Type B pancreatic cell (in vitro differentiated cells): ENCODE measurements around the gene LRRK1. TPM values are rescaled to one million over a fixed set of nuclear protein-coding genes. Genes with fewer than 3 reads are reported as not detected.

Experiments used
- DNase-seq: peaks from one replicate; pipeline ENCODE4 v3.0.0; 2021; ENCODE audit warnings: mixed read lengths; ENCODE audit not compliant: unreplicated experiment; ENCODE audit errors: extremely low spot score
- H3K27ac Mint-ChIP-seq: 2 replicates; pipeline ENCODE4 v1.8.0; 2021; ENCODE audit warnings: mild to moderate bottlenecking, mixed read lengths
- H3K27me3 Mint-ChIP-seq: 2 replicates; pipeline ENCODE4 v1.8.0; 2021; ENCODE audit warnings: mixed read lengths
- H3K36me3 Mint-ChIP-seq: 2 replicates; pipeline ENCODE4 v1.8.0; 2021; ENCODE audit warnings: mixed read lengths
- H3K4me1 Mint-ChIP-seq: one replicate; pipeline ENCODE4 v1.8.0; 2021; ENCODE audit warnings: mixed read lengths; ENCODE audit not compliant: unreplicated experiment
- H3K4me3 Mint-ChIP-seq: 2 replicates; pipeline ENCODE4 v1.8.0; 2021; ENCODE audit warnings: mild to moderate bottlenecking, mixed read lengths
- H3K9me3 Mint-ChIP-seq: 2 replicates; pipeline ENCODE4 v1.8.0; 2021; ENCODE audit warnings: mixed read lengths
- total RNA-seq: library from RNA; stranded (reverse); gene quantifications from 2 replicates; pipeline ENCODE4 v1.2.1, GENCODE V29; 2021; ENCODE audit warnings: low replicate concordance
- TF ChIP-seq, protein P1 (sequence below): fragments of 200-600 bp; sonication (generic); conservative IDR thresholded peaks from 2 replicates; pipeline ENCODE4 v1.5.0; 2021; ENCODE audit warnings: antibody characterized with exemption, mild to moderate bottlenecking

LRRK1 gene
- total RNA-seq, 1 donor from 2014 or later = 2.0 TPM

DNA sequence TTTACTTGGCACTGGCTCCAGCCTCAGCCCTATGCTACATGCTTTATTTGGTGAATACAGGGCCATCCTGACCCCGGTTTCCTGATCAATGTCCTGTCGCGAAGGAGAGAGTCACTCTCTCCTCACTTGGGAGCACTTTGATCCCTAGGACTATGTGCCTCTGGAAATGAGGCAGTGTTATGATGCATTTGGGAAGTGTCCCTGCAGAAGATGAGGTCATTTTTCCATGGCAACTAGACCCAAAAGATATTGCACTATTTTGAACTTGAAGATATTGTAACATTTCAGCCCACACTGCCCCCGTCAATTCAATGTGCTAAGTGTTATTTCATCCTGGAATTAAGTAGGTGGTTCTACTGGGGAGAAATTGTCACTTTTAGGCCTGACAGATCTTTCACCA is 68.0 kb downstream of the LRRK1 start:
- H3K27me3 Mint-ChIP-seq = peaks cover 14% of the 10 kb centered on the region
- no peak overlapping the region for H3K27ac Mint-ChIP-seq
- no peak overlapping the region for H3K4me3 Mint-ChIP-seq
- TF ChIP-seq, protein P1, sequence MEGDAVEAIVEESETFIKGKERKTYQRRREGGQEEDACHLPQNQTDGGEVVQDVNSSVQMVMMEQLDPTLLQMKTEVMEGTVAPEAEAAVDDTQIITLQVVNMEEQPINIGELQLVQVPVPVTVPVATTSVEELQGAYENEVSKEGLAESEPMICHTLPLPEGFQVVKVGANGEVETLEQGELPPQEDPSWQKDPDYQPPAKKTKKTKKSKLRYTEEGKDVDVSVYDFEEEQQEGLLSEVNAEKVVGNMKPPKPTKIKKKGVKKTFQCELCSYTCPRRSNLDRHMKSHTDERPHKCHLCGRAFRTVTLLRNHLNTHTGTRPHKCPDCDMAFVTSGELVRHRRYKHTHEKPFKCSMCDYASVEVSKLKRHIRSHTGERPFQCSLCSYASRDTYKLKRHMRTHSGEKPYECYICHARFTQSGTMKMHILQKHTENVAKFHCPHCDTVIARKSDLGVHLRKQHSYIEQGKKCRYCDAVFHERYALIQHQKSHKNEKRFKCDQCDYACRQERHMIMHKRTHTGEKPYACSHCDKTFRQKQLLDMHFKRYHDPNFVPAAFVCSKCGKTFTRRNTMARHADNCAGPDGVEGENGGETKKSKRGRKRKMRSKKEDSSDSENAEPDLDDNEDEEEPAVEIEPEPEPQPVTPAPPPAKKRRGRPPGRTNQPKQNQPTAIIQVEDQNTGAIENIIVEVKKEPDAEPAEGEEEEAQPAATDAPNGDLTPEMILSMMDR = no peak
- H3K9me3 Mint-ChIP-seq = peaks cover 6% of the 10 kb centered on the region
- DNase-seq = no peak
- H3K4me1 Mint-ChIP-seq = peaks cover 8% of the 10 kb centered on the region
- no peaks in the 10 kb centered on the region for H3K36me3 Mint-ChIP-seq

DNA sequence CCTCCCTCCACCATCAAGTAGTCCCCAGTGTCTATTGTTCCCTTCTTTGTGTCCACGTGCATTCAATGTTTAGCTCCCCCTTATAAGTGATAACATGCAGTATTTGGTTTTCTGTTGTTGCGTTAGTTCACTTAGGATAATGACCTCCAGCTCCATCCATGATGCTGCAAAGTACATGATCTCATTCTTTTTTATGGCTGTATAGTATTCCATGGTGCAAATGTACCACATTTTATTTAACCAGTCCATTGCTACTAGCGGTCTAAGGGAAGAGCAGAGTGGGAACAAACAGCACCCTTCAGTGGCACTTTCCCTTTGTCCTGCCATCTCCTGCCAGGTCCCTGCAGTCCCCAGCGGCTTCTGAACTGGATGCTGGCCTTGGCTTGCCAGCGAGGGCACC is 69.1 kb downstream of the LRRK1 start:
- DNase-seq = no peak
- H3K9me3 Mint-ChIP-seq = peaks cover 6% of the 10 kb centered on the region
- TF ChIP-seq, protein P1 = no peak
- H3K27ac Mint-ChIP-seq = no peak overlapping the region
- H3K36me3 Mint-ChIP-seq = no peaks in the 10 kb centered on the region
- no peak overlapping the region for H3K4me3 Mint-ChIP-seq
- H3K4me1 Mint-ChIP-seq = peaks cover 8% of the 10 kb centered on the region
- H3K27me3 Mint-ChIP-seq = peaks cover 10% of the 10 kb centered on the region

DNA sequence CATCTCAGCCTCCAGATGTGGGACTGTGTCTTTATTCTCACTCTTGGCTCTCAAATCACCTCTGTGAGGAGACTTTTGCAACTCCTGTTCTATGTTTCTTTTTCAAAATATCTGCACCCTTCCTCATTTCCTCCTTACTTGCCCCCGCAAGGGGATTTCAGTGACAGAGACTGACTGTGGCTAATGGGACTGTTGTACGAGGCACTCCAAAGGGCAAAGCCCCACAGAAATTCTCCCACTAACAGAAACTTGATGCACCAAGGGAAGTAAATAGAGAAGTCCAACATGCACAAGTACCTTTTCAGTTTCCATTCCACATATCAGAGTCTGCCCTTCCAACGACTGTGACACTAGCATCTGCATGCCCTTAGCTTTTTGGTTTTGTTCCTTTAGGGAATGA is 69.7 kb downstream of the LRRK1 start:
- H3K4me3 Mint-ChIP-seq = no peak overlapping the region
- peaks cover 8% of the 10 kb centered on the region for H3K4me1 Mint-ChIP-seq
- H3K36me3 Mint-ChIP-seq = no peaks in the 10 kb centered on the region
- TF ChIP-seq, protein P1 = no peak
- DNase-seq = no peak
- H3K27ac Mint-ChIP-seq = no peak overlapping the region
- H3K27me3 Mint-ChIP-seq = peaks cover 10% of the 10 kb centered on the region
- peaks cover 6% of the 10 kb centered on the region for H3K9me3 Mint-ChIP-seq

DNA sequence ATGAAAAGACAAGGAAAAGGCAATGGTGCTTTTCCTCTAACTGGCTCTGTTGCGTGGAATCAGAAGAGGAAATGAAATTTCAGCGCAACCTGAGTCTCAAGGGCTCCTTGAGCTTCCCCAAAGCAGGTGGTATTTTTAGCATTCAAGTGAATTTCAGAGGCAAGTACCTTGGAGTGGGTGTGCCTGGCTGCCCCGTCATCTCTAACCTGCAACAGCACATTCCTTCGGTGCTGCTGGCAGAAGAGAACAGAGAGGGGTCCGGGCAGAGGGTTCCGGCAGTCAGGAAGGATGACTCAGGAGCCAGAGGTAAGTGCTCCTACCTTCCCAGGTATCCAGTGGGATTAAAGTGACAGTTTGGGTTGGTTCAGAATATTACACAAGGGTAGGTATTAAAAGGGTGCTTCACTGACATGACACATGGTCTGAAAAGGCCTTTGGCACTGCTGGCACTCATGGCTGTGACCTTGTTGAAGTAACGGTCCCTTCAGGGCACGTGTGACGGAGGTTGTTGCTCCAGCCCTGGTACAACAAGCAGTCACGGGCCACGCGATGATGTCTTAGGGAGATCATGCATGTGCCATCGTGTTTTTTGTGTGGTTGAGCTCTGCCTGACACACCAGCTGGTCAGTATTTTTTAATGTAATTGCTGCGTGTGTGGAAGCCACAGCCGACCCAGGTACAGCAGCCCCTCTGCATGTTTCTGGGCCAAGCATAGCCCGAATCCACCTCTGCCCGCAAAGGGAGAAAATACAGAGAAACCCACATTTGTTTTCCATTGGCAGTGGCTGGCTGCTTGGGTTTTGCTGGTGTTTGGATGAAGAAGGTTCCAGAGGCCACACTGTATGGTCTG is 75.7 kb downstream of the LRRK1 start:
- Mint-ChIP-seq H3K9me3 (no peaks in the 10 kb centered on the region), H3K4me1 (peaks cover 4% of the 10 kb centered on the region), H3K36me3 (no peaks in the 10 kb centered on the region), H3K4me3 (no peak overlapping the region), H3K27me3 (peaks cover 10% of the 10 kb centered on the region), H3K27ac (no peak overlapping the region)
- TF ChIP-seq, protein P1 = no peak
- DNase-seq = no peak

DNA sequence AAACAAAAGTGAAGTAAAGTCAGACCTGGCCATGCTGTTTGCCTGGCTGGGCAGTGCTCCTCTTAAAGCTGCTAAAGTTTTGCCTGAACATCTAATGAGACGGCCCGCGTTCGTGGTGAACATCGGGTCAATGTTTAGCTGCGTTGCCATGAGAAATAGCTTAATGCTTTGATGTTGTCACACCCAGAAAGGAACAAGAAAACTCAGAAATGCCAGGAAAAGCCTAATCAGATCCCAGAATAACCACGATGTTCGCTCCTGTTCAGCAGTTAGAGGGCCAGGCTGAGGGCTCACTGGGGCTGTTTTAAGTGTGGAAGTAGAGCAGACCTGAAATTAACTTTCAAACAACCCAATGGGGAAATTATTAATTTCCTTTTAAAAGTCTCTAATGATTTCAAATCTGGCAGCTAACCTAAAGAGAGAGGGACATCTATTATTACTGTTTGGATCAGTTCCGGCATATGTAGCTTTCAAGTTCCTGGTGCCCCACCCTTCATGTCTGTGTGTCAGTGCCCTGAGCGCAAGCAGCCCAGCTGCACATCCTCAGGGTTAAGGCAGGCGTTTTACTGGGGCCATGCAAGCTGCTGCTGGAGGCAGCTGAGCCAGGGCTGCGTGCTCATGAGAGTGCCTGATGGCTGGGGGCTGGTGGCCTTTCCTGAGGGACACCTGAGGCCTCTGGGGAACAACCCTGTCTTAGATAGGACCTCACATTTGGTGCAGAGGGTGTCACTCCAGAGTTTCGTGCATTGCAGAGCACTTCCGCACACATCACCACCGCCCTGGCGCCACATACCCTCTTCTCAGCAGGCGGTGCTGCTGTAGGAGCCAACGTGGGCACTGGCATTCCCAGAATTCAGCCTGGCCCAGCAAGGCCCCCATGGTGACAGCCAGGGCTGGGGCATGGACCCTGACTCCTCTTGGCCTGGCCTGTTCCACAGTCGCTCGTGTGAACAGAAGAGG is 76.6 kb downstream of the LRRK1 start:
- Mint-ChIP-seq H3K9me3 (no peaks in the 10 kb centered on the region), H3K4me1 (peaks cover 4% of the 10 kb centered on the region), H3K27me3 (peaks cover 14% of the 10 kb centered on the region), H3K4me3 (no peak overlapping the region), H3K36me3 (no peaks in the 10 kb centered on the region), H3K27ac (no peak overlapping the region)
- no peak for DNase-seq
- TF ChIP-seq, protein P1 = no peak
